ENCODE results near the gene TTL. TPM values are rescaled to one million over a fixed set of nuclear protein-coding genes. Genes with fewer than 3 reads are reported as not detected.
"Not testable (repeated sequence)": the region's sequence is repeated elsewhere in the genome, so short reads cannot be mapped to it uniquely, and the experiment has no call there.

TTL gene
- total RNA-seq, 1 donor: 75.6 TPM

DNA sequence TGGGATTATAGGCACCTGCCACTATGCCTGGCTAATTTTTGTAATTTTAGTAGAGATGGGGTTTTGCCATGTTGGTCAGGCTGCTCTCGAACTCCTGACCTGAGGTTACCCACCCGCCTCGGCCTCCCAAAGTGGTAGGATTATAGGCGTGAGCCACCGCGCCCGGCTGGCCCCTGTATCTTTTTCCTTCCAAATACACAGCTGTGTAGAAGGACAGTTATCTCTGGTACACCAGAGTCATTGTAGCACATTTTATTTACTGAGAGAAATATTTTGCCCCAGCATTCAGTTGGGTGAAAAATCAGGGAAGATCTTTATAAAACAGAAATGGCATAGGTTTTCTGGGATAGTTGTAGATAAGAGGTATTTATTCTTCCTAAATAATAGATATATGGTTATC, 36.9 kb downstream of the TTL start:
- TF ChIP-seq, protein P1, sequence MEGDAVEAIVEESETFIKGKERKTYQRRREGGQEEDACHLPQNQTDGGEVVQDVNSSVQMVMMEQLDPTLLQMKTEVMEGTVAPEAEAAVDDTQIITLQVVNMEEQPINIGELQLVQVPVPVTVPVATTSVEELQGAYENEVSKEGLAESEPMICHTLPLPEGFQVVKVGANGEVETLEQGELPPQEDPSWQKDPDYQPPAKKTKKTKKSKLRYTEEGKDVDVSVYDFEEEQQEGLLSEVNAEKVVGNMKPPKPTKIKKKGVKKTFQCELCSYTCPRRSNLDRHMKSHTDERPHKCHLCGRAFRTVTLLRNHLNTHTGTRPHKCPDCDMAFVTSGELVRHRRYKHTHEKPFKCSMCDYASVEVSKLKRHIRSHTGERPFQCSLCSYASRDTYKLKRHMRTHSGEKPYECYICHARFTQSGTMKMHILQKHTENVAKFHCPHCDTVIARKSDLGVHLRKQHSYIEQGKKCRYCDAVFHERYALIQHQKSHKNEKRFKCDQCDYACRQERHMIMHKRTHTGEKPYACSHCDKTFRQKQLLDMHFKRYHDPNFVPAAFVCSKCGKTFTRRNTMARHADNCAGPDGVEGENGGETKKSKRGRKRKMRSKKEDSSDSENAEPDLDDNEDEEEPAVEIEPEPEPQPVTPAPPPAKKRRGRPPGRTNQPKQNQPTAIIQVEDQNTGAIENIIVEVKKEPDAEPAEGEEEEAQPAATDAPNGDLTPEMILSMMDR (IDR thresholded peaks at IDR 0.05; ENCODE audit: insufficient read depth, low read length): no peak
- DNase-seq (ENCODE audit: low read depth): no peak
- H3K4me3 ChIP-seq (ENCODE audit: low read depth, low read length): no peak overlapping the region

DNA sequence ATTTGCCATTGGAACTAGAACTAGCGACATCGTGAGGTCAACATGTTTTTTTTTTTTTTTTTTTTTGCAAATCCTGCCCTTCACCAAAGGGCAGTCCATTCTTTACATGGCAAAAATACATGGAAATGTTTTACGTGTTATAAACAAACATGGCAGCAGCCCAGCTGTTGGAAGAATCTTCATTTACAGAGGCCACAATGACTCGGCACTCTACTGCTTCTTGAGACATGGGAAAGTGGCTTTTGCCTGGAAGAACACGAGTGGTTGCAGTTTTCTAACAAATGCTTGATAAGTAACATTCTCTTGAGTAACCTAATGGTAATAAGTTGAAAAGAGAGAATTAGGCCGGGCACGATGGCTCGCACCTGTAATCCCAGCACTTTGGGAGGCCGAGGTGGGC, 37.5 kb downstream of the TTL start:
- TF ChIP-seq, protein P1 (IDR thresholded peaks at IDR 0.05; ENCODE audit: insufficient read depth, low read length): no peak
- DNase-seq (ENCODE audit: low read depth): no peak
- no peak overlapping the region for H3K4me3 ChIP-seq (ENCODE audit: low read depth, low read length)

DNA sequence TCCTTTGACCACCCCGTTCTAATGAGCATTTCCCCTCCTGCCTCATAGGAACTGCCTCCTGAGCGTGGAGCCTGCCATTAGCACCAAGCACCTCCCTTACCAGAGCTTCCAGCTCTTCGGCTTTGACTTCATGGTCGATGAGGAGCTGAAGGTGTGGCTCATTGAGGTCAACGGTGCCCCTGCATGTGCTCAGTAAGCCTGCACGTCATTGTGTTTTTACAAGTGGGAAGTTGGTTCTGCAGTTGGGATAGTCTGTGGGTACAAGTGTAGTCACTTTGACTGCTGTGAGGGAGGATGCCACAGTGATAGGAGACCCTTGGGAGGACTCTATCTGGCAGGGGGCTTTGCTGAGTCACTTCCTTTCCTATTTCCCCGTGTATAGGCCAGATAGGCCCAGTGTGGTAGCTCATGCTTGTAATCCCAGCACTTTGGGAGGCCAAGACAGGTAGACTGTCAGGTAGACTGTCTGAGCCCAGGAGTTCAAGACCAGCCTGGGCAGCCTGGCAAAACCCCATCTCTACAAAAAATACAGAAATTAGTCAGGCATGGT, 38.4 kb downstream of the TTL start:
- no peak for DNase-seq (ENCODE audit: low read depth)
- TF ChIP-seq, protein P1 (IDR thresholded peaks at IDR 0.05; ENCODE audit: insufficient read depth, low read length): no peak
- H3K4me3 ChIP-seq (ENCODE audit: low read depth, low read length): no peak overlapping the region

GRCh38 chr2:112523291-112523777, 41.4 kb downstream of the TTL start:
- DNase-seq (ENCODE audit: low read depth): no peak
- H3K4me3 ChIP-seq (ENCODE audit: low read depth, low read length): no peak overlapping the region
- TF ChIP-seq, protein P1 (IDR thresholded peaks at IDR 0.05; ENCODE audit: insufficient read depth, low read length): no peak

- DNase-seq (ENCODE audit: low read depth); H3K4me3 ChIP-seq (ENCODE audit: low read depth, low read length): not testable (repeated sequence)
Observed at GRCh38 chr2:112524276-112524675, 42.3 kb downstream of the TTL start.

- H3K4me3 ChIP-seq (ENCODE audit: low read depth, low read length): no peak overlapping the region
- DNase-seq (ENCODE audit: low read depth): no peak
- TF ChIP-seq, protein P1 (IDR thresholded peaks at IDR 0.05; ENCODE audit: insufficient read depth, low read length): no peak
Observed at GRCh38 chr2:112528541-112528940, 46.6 kb downstream of the TTL start.

GRCh38 chr2:112529757-112530156, 47.8 kb downstream of the TTL start:
- no peak overlapping the region for H3K4me3 ChIP-seq (ENCODE audit: low read depth, low read length)
- DNase-seq (ENCODE audit: low read depth): no peak
- TF ChIP-seq, protein P1 (IDR thresholded peaks at IDR 0.05; ENCODE audit: insufficient read depth, low read length): no peak
